GM20000 (cell line): ENCODE results near the gene CLUH.
"Not testable (repeated sequence)": the region's sequence is repeated elsewhere in the genome, so short reads cannot be mapped to it uniquely, and the experiment has no call there.

Experiments used
- DNase-seq: peaks from one replicate; pipeline ENCODE4 v3.0.0; 2012; ENCODE audit warnings: low spot score
- CTCF ChIP-seq: IDR thresholded peaks from 2 replicates; pipeline ENCODE4 v1.5.1; 2012; ENCODE audit warnings: mild to moderate bottlenecking, control low read depth; ENCODE audit errors: extremely low read depth, missing control alignments

The CLUH gene

GRCh38 chr17:2680961-2681360, 30.6 kb downstream of the CLUH start:
- DNase-seq, result no peak
- TF ChIP-seq CTCF, result no peak

- not testable (repeated sequence) for DNase-seq
These were observed 32.3 kb downstream of the CLUH start for GRCh38 chr17:2679247-2679646.

GRCh38 chr17:2672026-2672425, 39.5 kb downstream of the CLUH start:
- DNase-seq, result no peak
- no peak for TF ChIP-seq CTCF

- not testable (repeated sequence) for DNase-seq
These were observed 51.2 kb downstream of the CLUH start for GRCh38 chr17:2660410-2660809.

GRCh38 chr17:2659337-2659736, 52.2 kb downstream of the CLUH start:
- DNase-seq, result not testable (repeated sequence)

- DNase-seq, result no peak
- TF ChIP-seq CTCF, result no peak
These were observed 55.3 kb downstream of the CLUH start for GRCh38 chr17:2656283-2656682.

GRCh38 chr17:2655546-2655945, 56.0 kb downstream of the CLUH start:
- no peak for DNase-seq
- TF ChIP-seq CTCF, result no peak

- not testable (repeated sequence) for DNase-seq
These were observed 58.7 kb downstream of the CLUH start for GRCh38 chr17:2652911-2653310.

GRCh38 chr17:2649191-2649590, 62.4 kb downstream of the CLUH start:
- TF ChIP-seq CTCF, result no peak
- DNase-seq, result no peak

- DNase-seq, result no peak
- no peak for TF ChIP-seq CTCF
These were observed 63.6 kb downstream of the CLUH start for GRCh38 chr17:2647957-2648356.
